GM18498 (cell line): ENCODE data around the gene COA1.
"Not testable (repeated sequence)": the region's sequence is repeated elsewhere in the genome, so short reads cannot be mapped to it uniquely, and the experiment has no call there.

Experiments
- ATAC-seq: cut with Tn5 transposase; IDR thresholded peaks from one replicate; pipeline ENCODE4 v1.9.1; 2021; ENCODE audit warnings: mild to moderate bottlenecking, moderate library complexity; ENCODE audit not compliant: unreplicated experiment

Gene COA1, protein sequence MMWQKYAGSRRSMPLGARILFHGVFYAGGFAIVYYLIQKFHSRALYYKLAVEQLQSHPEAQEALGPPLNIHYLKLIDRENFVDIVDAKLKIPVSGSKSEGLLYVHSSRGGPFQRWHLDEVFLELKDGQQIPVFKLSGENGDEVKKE

GRCh38 chr7:43729214-43729923 is at the start of gene COA1:
TSS of gene COA1 (minus strand) at chr7:43729523. CDS start at chr7:43648614, 80,909 bp downstream.
- peak; percentile 92 for ATAC-seq

DNA sequence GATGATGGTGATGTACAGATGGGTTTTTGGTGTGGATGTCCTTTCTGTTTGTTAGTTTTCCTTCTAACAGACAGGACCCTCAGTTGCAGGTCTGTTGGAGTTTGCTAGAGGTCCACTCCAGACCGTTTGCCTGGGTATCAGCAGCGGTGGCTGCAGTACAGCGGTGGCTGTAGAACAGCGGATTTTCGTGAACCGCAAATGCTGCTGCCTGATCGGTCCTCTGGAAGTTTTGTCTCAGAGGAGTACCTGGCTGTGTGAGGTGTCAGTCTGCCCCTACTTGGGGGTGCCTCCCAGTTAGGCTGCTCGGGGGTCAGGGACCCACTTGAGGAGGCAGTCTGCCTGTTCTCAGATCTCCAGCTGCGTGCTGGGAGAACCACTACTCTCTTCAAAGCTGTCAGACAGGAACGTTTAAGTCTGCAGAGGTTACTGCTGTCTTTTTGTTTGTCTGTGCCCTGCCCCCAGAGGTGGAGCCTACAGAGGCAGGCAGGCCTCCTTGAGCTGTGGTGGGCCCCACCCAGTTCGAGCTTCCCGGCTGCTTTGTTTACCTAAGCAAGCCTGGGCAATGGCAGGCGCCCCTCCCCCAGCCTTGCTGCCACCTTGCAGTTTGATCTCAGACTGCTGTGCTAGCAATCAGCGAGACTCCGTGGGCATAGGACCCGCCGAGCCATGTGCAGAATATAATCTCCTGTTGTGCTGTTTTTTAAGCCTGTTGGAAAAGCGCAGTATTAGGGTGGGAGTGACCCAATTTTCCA is 49.1 kb upstream of the COA1 start:
- not testable (repeated sequence) for ATAC-seq

- ATAC-seq: not testable (repeated sequence)
These were observed 45.9 kb upstream of the COA1 start for GRCh38 chr7:43775255-43775654.

DNA sequence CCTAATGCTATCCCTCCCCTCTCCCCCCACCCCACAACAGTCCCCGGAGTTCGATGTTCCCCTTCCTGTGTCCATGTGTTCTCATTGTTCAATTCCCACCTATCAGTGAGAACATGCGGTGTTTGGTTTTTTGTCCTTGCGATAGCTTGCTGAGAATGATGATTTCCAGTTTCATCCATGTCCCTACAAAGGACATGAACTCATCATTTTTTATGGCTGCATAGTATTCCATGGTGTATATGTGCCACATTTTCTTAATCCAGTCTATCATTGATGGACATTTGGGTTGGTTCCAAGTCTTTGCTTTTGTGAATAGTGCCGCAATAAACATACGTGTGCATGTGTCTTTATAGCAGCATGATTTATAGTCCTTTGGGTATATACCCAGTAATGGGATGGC is 43.9 kb upstream of the COA1 start:
- ATAC-seq: not testable (repeated sequence)

DNA sequence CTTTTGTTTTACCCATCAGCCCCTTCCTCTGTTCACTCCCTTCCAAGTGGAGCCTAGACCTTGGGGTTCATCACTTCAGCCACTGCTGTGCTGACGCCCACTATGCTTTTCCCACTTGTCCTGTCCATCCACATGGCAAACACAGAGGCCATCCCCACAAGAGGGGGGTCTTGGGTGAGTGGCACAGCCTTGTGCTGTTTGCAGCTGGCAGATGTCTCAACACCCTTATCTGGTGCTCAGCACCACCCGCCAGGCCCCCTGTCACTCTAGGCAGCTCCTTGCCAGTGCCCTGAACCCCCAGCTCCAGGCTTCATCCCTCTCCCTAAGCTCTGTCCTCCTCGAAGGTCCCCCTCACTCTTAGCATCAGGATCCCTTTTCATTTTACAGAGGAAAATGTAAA is 42.2 kb upstream of the COA1 start:
- ATAC-seq: no peak

GRCh38 chr7:43771128-43771527 is 41.8 kb upstream of the COA1 start:
- no peak for ATAC-seq

GRCh38 chr7:43769791-43770465 is 40.6 kb upstream of the COA1 start:
- no peak for ATAC-seq

GRCh38 chr7:43769281-43769680 is 40.0 kb upstream of the COA1 start:
- no peak for ATAC-seq

DNA sequence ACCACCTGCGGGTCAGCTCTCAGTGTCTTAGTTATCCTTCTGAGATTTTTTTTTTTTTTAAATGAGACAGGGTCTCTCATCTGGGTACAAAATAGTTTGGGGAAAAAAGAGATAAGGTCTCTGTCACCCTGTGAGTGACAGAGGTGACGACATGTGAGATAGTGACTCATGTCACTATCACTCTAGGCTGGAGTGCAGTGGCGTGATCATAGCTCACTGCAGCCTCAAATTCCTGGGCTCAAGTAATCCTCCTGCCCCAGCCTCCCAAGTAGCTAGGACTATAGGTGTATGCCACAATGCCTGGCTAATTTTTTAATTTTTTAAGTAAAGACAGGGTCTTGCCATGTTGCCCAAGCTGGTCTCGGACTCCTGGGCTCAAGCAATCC is 39.6 kb upstream of the COA1 start:
- ATAC-seq: no peak

DNA sequence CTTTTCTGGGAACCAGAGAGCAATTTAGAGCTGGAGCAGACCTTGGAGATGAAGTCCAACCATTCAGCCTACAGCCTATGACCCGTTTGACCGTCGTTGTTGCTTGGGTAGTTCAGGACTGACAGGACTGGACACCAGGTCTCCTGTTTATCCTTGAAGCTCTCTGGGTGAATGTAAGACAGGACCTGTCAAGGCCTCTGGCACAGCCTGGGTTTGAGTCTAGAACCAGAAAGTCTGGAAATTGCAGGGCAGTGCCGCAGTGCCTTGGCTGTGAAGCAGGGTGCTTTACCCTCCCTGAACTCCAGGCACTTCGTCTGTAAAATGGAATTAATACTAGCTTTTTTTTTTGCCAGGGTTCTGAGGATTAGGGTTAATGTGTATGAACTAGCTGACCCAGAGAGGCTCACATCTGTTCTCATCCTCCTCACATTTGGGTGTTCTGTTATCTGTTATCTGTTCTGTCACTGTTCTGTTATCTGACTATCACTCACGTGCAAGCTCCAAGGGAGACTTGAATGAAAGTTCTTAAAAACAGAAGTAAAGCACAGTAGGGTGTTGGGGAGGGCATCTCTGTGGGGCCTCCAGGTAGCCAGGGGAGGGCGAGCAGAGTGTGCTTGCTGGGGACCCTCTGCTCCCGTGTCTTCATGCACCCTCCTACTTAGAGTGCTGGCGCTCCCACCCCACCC is 39.0 kb upstream of the COA1 start:
- no peak for ATAC-seq

DNA sequence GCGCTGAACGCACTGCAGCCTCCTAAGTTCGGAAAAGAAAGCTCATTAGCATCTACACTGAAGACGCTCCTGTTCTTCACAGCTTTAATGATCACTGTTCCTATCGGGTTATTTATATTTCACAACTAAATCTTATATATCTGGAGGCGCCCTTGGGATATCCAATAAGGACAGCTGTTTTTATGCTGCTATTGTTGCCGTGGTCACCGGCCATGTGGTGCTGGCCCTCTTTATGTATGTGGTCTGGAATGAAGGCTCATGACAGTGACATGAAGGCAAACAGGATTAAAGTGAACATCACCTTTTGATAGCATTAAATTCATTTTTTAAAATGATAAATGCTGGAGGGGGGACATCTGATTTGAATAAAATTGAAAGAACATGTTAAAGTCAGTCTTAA is 38.0 kb upstream of the COA1 start:
- no peak for ATAC-seq

DNA sequence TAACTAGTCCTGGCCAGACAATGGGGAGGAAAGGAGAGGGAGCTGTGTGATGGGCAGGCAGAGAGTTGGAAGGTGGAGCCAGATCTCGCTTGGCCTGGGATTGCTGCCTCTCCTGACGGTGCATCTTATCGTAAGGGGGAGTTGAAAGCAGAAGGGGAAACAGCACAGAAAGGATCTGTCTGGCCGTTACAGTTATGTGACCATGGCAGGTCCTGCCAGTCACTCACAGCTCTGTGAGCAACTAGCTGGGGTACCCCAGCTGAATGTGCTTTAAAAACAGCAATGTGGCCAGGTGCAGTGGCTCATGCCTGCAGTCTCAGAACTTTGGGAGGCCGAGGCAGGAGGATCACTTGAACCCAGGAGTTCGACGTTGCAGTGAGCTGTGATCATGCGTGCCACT is 37.2 kb upstream of the COA1 start:
- ATAC-seq: no peak

- ATAC-seq: no peak
These were observed 35.6 kb upstream of the COA1 start for GRCh38 chr7:43764807-43765491.

GRCh38 chr7:43764039-43764761 is 34.9 kb upstream of the COA1 start:
- ATAC-seq: peak; percentile 64

DNA sequence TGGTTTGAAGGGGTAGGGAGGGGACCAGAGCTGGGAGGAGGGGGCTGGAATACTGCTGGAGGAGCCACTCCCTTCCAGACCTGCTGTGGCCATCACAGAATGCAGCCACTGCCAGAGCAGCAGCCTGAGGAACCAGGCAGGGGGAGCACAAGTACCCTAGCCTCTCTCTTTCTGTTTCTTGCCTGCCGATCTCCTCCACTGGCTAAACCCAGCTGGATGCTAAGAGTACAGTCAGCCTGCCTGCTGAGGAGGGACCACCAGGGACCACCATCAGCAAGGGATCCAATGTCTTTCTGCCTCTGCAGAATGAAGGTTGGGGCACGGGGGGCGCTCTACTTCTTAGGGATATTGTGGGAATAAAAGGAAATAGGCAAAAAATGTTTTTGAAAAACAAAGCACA is 33.9 kb upstream of the COA1 start:
- ATAC-seq: no peak

DNA sequence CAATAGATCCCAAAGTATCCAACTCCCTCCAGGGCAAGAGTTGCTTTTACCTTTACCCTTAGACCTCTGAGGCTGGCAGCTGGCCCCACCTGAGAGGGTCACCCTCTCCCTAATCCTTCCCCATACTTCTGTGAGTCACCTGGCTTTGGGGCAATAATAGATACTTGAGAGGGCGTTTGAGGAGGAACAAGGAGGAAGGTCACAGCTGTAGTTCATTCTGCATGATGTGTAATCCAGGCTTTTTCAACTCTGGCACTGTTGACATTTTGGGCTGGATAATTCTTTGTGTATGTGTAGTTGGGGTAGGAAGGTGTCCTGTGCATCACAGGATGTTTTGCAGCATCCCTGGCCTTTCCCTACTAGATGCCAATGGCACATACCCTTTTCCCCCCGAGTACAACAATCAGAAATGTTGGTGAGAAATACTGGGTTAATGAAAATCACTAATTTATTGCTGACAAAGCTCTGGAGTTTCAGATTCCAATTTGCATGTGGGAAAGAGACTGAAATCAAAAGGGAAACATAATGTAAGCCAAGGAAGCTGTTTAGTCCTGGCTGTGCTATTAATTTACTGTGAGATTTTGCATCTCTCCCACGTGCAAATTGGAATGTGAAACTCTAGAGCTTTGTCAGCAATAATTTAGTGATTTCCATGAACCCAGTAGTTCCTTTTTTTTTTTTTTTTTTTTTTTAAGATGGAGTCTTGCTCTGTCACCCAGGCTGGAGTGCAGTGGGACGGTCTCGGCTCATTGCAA is 32.8 kb upstream of the COA1 start:
- ATAC-seq: no peak

GRCh38 chr7:43761382-43761781 is 32.1 kb upstream of the COA1 start:
- ATAC-seq: no peak

- ATAC-seq: no peak
These were observed 31.5 kb upstream of the COA1 start for GRCh38 chr7:43760861-43761260.
